Measurements from ENCODE around the gene AIP. TPM values are rescaled to one million over a fixed set of nuclear protein-coding genes. Genes with fewer than 3 reads are reported as not detected.

AIP gene
- total RNA-seq, 2 experiments from 2014 or later: 115 to 117 TPM

DNA sequence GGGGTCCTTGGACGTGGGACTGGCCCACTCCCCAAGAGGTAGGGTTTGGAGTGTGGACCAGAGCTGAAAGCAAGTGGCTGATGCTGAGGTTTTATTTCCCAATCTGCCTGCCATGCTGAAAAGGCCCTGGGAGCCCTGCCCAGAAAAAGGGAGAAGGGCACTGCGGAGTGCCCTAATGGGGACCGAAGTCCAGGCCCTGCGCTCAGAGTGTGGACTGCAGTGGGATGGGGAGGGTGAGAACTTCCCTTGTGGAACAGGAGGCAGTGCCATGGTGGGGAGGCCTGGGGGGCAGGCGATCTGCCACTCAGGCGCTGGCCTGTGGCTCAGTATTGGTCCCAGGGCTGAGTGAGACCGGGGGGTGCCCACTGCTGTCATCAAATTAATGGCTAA is 34.6 kb upstream of the AIP start:
- Histone ChIP-seq H3K36me3 (ENCODE audit: insufficient read depth, low read length) (no peaks in the 10 kb centered on the region), H3K4me1 (ENCODE audit: insufficient read depth, low read length) (peaks cover 82% of the 10 kb centered on the region), H3K9me3 (ENCODE audit: control insufficient read depth in 1 of 2, insufficient read depth in 1 of 2, low read length in 2 of 2) (no peaks in the 10 kb centered on the region), H3K4me3 (ENCODE audit: low read length) (no peak overlapping the region), H3K27me3 (ENCODE audit: control insufficient read depth in 1 of 2, insufficient read depth in 2 of 2, low read length in 2 of 2) (no peaks in the 10 kb centered on the region), H3K27ac (ENCODE audit: low read depth in 1 of 2, low read length in 2 of 2) (peak overlapping the region in 1 of 2 donors; percentile 5)
- POLR2A ChIA-PET: interaction anchor here (0.7 to 16.8 kb wide), 3 partner anchors 10 to 45 kb away, joined by 4 to 110 read pairs (median 6); partner anchors contain the start of genes PTPRCAP, TBC1D10C and TMEM134
- H3K36me3 Mint-ChIP-seq (ENCODE audit: low read depth): no peaks in the 10 kb centered on the region
- TF ChIP-seq, protein P1, sequence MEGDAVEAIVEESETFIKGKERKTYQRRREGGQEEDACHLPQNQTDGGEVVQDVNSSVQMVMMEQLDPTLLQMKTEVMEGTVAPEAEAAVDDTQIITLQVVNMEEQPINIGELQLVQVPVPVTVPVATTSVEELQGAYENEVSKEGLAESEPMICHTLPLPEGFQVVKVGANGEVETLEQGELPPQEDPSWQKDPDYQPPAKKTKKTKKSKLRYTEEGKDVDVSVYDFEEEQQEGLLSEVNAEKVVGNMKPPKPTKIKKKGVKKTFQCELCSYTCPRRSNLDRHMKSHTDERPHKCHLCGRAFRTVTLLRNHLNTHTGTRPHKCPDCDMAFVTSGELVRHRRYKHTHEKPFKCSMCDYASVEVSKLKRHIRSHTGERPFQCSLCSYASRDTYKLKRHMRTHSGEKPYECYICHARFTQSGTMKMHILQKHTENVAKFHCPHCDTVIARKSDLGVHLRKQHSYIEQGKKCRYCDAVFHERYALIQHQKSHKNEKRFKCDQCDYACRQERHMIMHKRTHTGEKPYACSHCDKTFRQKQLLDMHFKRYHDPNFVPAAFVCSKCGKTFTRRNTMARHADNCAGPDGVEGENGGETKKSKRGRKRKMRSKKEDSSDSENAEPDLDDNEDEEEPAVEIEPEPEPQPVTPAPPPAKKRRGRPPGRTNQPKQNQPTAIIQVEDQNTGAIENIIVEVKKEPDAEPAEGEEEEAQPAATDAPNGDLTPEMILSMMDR (IDR thresholded peaks at IDR 0.05): no peak
- intact Hi-C loops (cut with DNase I, micrococcal nuclease): no loop called here
- H3K4me1 Mint-ChIP-seq (ENCODE audit: low read depth): peaks cover 60% of the 10 kb centered on the region
- no peak for DNase-seq
- H3K27ac Mint-ChIP-seq: peak overlapping the region; percentile 100
- no peak overlapping the region for H3K4me3 Mint-ChIP-seq
- no peaks in the 10 kb centered on the region for H3K9me3 Mint-ChIP-seq
- no peak for ATAC-seq (ENCODE audit: poor library complexity)
- CTCF ChIA-PET: no interaction called here
- no peaks in the 10 kb centered on the region for H3K27me3 Mint-ChIP-seq

DNA sequence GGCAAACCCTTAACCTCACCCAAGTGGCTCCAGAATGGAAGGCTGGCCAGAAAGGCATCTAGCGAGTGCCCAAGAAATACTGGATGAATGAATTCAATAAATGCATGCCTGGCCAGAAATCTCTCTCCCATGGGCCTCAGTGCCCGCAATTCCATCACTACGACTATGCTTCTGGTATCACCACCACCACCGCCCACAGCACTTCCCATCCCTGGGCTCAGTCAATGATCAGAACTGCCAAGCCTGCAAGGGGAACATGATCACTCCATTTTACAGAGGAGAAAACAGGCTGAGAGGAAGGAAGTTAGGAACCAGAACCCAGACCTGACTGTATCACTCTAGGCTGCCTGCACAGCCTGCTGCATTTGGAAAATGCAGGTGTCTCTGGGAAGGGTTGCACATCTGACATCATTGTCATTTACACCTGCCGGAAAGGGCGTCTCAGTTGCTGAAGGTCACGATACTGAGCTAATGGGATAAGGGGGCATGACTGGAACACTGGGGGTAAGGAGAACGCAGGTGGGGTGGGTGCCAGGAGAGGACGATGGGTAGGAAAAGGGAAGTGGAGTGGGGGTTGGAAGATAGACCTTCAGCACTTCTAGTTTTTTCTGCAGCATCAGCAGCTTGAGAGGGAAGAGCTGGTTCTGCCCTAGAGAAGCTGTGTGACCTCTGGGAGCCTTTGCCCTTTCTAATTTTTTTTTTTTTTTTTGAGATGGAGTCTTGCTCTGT is 33.5 kb upstream of the AIP start:
- CTCF ChIA-PET: no interaction called here

DNA sequence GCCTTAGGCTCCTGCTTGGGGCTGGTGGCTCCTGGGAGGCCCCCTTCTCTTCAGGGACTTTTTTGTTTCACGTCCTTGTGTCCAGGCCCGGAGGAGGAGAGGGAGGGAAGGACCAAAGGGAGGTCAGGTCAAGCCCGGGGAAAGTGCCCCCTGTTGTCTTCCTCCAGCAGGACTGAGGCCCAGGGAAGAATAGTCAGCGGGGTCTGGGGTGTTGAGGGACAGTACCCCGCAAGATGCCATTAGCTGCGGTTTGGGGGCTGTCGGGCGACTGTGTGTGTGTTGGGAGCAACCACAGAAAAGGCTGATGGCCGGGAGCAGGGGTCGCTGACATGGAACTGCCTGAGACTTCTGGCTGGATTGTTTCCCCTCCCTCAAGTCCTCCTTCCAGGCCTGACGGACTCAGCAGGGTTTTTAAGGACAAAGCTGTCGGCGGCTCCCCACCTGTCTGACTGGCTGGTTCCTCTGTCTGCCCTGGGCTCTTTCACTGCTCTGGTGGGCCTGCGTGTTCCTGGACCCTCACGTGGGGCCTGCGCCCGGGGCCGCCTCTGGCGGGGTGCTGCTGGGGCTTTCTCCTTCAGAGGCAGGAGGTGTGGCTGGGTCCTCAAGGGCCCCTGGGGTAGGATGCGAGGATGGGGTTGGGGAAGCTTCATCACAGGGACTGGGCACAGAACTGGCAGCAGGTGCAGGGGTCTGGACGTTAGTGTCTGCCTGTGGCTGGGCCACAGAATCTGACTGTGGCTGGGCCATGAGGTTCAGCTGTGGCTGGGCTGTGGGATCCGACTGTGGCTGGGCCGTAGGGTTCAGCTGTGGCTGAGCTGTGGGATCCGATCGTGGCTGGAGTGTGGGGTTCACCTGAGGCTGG is 31.8 kb upstream of the AIP start:
- H3K36me3 Mint-ChIP-seq (ENCODE audit: low read depth): no peaks in the 10 kb centered on the region
- CTCF ChIA-PET: interaction anchor here (1.7 kb wide), 1 partner anchor 17 kb away, joined by 3 read pairs; no protein-coding TSS in a partner anchor
- DNase-seq (no peak), ATAC-seq (ENCODE audit: poor library complexity) (no peak)
- Histone ChIP-seq H3K9me3 (ENCODE audit: control insufficient read depth in 1 of 2, insufficient read depth in 1 of 2, low read length in 2 of 2) (no peaks in the 10 kb centered on the region), H3K27me3 (ENCODE audit: control insufficient read depth in 1 of 2, insufficient read depth in 2 of 2, low read length in 2 of 2) (no peaks in the 10 kb centered on the region), H3K4me3 (ENCODE audit: low read length) (no peak overlapping the region), H3K4me1 (ENCODE audit: insufficient read depth, low read length) (peaks cover 62% of the 10 kb centered on the region), H3K36me3 (ENCODE audit: insufficient read depth, low read length) (no peaks in the 10 kb centered on the region), H3K27ac (ENCODE audit: low read depth in 1 of 2, low read length in 2 of 2) (no peak overlapping the region)
- H3K27me3 Mint-ChIP-seq: no peaks in the 10 kb centered on the region
- no peak overlapping the region for H3K27ac Mint-ChIP-seq
- H3K9me3 Mint-ChIP-seq: no peaks in the 10 kb centered on the region
- H3K4me1 Mint-ChIP-seq (ENCODE audit: low read depth): peaks cover 35% of the 10 kb centered on the region
- intact Hi-C loops (cut with DNase I, micrococcal nuclease): no loop called here
- POLR2A ChIA-PET: interaction anchor here (1.0 to 16.8 kb wide), 5 partner anchors 11 to 33 kb away, joined by 3 to 110 read pairs (median 3); partner anchors contain the start of genes AIP and PTPRCAP
- TF ChIP-seq, protein P1 (IDR thresholded peaks at IDR 0.05): no peak
- H3K4me3 Mint-ChIP-seq: no peak overlapping the region

More for the DNA sequence above, 33.5 kb upstream of the AIP start:
- H3K36me3 ChIP-seq (ENCODE audit: insufficient read depth, low read length): no peaks in the 10 kb centered on the region
- intact Hi-C loops (cut with DNase I, micrococcal nuclease): no loop called here
- peak overlapping the region; percentile 88 for H3K27ac Mint-ChIP-seq
- peaks cover 76% of the 10 kb centered on the region for H3K4me1 ChIP-seq (ENCODE audit: insufficient read depth, low read length)
- peaks cover 53% of the 10 kb centered on the region for H3K4me1 Mint-ChIP-seq (ENCODE audit: low read depth)
- no peaks in the 10 kb centered on the region for H3K36me3 Mint-ChIP-seq (ENCODE audit: low read depth)
- DNase-seq: no peak
- H3K27ac ChIP-seq (ENCODE audit: low read depth in 1 of 2, low read length in 2 of 2): no peak overlapping the region
- no peak overlapping the region for H3K4me3 Mint-ChIP-seq
- H3K27me3 Mint-ChIP-seq: no peaks in the 10 kb centered on the region
- H3K4me3 ChIP-seq (ENCODE audit: low read length): no peak overlapping the region
- no peaks in the 10 kb centered on the region for H3K9me3 Mint-ChIP-seq
- POLR2A ChIA-PET: interaction anchor here (0.6 to 16.8 kb wide), 6 partner anchors 9 to 56 kb away, joined by 3 to 110 read pairs (median 4); partner anchors contain the start of genes PTPRCAP and TBC1D10C
- no peaks in the 10 kb centered on the region for H3K27me3 ChIP-seq (ENCODE audit: control insufficient read depth in 1 of 2, insufficient read depth in 2 of 2, low read length in 2 of 2)
- TF ChIP-seq, protein P1 (IDR thresholded peaks at IDR 0.05): no peak
- no peak for ATAC-seq (ENCODE audit: poor library complexity)
- no peaks in the 10 kb centered on the region for H3K9me3 ChIP-seq (ENCODE audit: control insufficient read depth in 1 of 2, insufficient read depth in 1 of 2, low read length in 2 of 2)
